Loucy (cell line): ENCODE measurements around the gene CBX8.

ENCODE experiments used
- H2AFZ ChIP-seq: fragments of 200-600 bp; sonication (generic); 2 replicates; pipeline ENCODE4 v1.6.0; 2016; ENCODE audit warnings: antibody characterized with exemption, mild to moderate bottlenecking, low read length, moderate library complexity
- H3F3A ChIP-seq: fragments of 200-600 bp; 2 replicates; pipeline ENCODE4 v1.6.0; 2016; ENCODE audit warnings: antibody characterized with exemption, low read depth, mild to moderate bottlenecking
- H3K27me3 ChIP-seq: fragments of 200-600 bp; sonication (generic); 2 replicates; pipeline ENCODE4 v1.6.1; 2014; ENCODE audit warnings: low read length, mild to moderate bottlenecking; ENCODE audit not compliant: insufficient read depth, poor library complexity, severe bottlenecking
- H3K36me3 ChIP-seq: fragments of 200-600 bp; sonication (generic); 2 replicates; pipeline ENCODE4 v1.6.1; 2016; ENCODE audit warnings: low read length; ENCODE audit not compliant: insufficient read depth
- H3K4me1 ChIP-seq: fragments of 200-600 bp; sonication (generic); 2 replicates; pipeline ENCODE4 v1.5.1; 2014; ENCODE audit warnings: low read length, mild to moderate bottlenecking; ENCODE audit not compliant: insufficient read depth, poor library complexity, severe bottlenecking
- H3K4me2 ChIP-seq: fragments of 200-600 bp; sonication (generic); 2 replicates; pipeline ENCODE4 v1.6.0; 2014; ENCODE audit warnings: antibody characterized with exemption, low read length, low read depth, mild to moderate bottlenecking; ENCODE audit not compliant: poor library complexity, severe bottlenecking
- H3K4me3 ChIP-seq: fragments of 200-600 bp; sonication (generic); 2 replicates; pipeline ENCODE4 v1.5.1; 2014; ENCODE audit warnings: low read length, mild to moderate bottlenecking, mixed read lengths; ENCODE audit not compliant: poor library complexity, severe bottlenecking
- H3K79me2 ChIP-seq: fragments of 200-600 bp; sonication (generic); 2 replicates; pipeline ENCODE4 v1.6.1; 2014; ENCODE audit warnings: low read length; ENCODE audit not compliant: insufficient read depth
- H3K9ac ChIP-seq: fragments of 200-600 bp; sonication (generic); 2 replicates; pipeline ENCODE4 v1.6.0; 2014; ENCODE audit warnings: mild to moderate bottlenecking, low read depth, low read length, moderate library complexity; ENCODE audit not compliant: poor library complexity, severe bottlenecking
- H3K9me2 ChIP-seq: fragments of 200-600 bp; sonication (generic); replicated peaks from 2 replicates; pipeline ENCODE4 v1.6.1; 2016; ENCODE audit warnings: low read depth, low read length, mixed read lengths
- H3K9me3 ChIP-seq: fragments of 200-600 bp; sonication (generic); 2 replicates; pipeline ENCODE4 v1.6.1; 2014; ENCODE audit warnings: mild to moderate bottlenecking, antibody characterized with exemption, low read length, low read depth; ENCODE audit not compliant: insufficient read depth
- H4K20me1 ChIP-seq: fragments of 200-600 bp; sonication (generic); 2 replicates; pipeline ENCODE4 v1.6.0; 2014; ENCODE audit warnings: antibody characterized with exemption, low read length, mild to moderate bottlenecking; ENCODE audit not compliant: insufficient read depth, poor library complexity, severe bottlenecking
- EZH2phosphoT487 ChIP-seq: fragments of 200-600 bp; IDR thresholded peaks from 2 replicates; pipeline ENCODE4 v1.6.1; 2018; ENCODE audit warnings: antibody characterized with exemption, mild to moderate bottlenecking, moderate library complexity, borderline replicate concordance
- TF ChIP-seq, protein P1 (sequence below): fragments of 200-600 bp; sonication (generic); conservative IDR thresholded peaks from 2 replicates; pipeline ENCODE4 v1.5.1; 2014; ENCODE audit warnings: mild to moderate bottlenecking, antibody characterized with exemption, low read length

CBX8 gene

DNA sequence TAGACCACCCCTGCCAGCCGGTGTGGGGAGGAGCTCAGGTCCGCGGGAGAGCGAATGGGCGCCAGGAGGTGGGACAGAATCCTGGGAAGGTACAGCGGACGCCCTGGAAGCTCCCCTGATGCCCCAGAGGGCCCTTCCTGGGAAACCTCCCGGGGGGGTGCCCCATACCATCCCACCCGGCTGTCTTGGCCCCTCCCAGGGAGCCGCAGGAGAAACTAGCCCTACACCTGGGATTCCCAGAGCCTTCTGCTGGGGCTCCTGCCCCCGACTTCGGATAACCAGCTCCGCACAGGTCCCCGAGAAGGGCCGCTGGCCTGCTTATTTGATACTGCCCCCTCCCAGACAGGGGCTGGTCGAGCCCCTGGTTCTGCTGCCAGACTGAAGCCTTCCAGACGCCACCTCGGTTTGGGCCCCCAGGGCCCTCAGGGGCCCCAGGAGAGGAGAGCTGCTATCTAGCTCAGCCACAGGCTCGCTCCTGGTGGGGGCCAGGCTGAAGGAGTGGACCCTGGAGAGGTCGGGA lies 45.3 kb upstream of the CBX8 start:
- Histone ChIP-seq H3K4me2 (peak overlapping the region; percentile 99), H3F3A (peaks cover 1% of the 10 kb centered on the region; the same call in 1 of the 2 replicates), H4K20me1 (peaks cover 14% of the 10 kb centered on the region), H3K4me3 (peak overlapping the region; percentile 74), H2AFZ (no peak overlapping the region), H3K4me1 (peaks cover 39% of the 10 kb centered on the region), H3K36me3 (no peaks in the 10 kb centered on the region), H3K9me2 (no peaks in the 10 kb centered on the region), H3K9me3 (no peaks in the 10 kb centered on the region), H3K79me2 (peaks cover 39% of the 10 kb centered on the region), H3K27me3 (no peaks in the 10 kb centered on the region), H3K9ac (peak overlapping the region; percentile 94)
- TF ChIP-seq, protein P1, sequence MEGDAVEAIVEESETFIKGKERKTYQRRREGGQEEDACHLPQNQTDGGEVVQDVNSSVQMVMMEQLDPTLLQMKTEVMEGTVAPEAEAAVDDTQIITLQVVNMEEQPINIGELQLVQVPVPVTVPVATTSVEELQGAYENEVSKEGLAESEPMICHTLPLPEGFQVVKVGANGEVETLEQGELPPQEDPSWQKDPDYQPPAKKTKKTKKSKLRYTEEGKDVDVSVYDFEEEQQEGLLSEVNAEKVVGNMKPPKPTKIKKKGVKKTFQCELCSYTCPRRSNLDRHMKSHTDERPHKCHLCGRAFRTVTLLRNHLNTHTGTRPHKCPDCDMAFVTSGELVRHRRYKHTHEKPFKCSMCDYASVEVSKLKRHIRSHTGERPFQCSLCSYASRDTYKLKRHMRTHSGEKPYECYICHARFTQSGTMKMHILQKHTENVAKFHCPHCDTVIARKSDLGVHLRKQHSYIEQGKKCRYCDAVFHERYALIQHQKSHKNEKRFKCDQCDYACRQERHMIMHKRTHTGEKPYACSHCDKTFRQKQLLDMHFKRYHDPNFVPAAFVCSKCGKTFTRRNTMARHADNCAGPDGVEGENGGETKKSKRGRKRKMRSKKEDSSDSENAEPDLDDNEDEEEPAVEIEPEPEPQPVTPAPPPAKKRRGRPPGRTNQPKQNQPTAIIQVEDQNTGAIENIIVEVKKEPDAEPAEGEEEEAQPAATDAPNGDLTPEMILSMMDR, result no peak
- no peak for TF ChIP-seq EZH2phosphoT487

DNA sequence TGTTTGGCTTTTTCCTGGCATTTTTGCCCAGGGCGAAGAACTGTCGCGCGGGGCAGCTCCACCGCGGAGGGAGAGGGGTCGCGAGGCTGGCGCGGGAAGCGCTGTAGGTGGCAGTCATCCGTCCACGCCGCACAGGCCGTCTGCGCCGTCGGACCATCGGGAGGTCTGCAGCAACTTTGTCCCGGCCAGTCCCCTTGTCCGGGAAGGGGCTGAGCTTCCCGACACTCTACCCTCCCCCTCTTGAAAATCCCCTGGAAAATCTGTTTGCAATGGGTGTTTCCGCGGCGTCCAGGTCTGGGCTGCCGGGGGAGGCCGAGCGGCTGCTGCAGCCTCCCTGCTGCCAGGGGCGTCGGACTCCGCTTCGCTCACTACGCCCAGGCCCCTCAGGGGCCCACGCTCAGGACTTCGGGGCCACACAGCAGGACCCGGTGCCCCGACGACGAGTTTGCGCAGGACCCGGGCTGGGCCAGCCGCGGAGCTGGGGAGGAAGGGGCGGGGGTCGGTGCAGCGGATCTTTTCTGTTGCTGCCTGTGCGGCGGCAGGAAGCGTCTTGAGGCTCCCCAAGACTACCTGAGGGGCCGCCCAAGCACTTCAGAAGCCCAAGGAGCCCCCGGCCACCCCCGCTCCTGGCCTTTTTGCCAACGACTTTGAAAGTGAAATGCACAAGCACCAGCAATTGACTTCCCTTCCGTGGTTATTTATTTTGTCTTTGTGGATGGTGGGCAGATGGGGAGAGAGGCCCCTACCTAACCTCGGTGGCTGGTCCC lies 44.7 kb upstream of the CBX8 start:
- Histone ChIP-seq H2AFZ (0 out of 2 replicates have a peak overlapping the region, but pooled peaks have one; percentile 22), H3K9me3 (no peaks in the 10 kb centered on the region), H3K4me2 (peak overlapping the region; percentile 99), H3K9ac (peak overlapping the region; percentile 94), H3K36me3 (no peaks in the 10 kb centered on the region), H3K9me2 (no peaks in the 10 kb centered on the region), H3K79me2 (peaks cover 45% of the 10 kb centered on the region), H4K20me1 (peaks cover 21% of the 10 kb centered on the region), H3F3A (peaks cover 4% of the 10 kb centered on the region; the same call in 1 of the 2 replicates), H3K4me1 (peaks cover 42% of the 10 kb centered on the region), H3K4me3 (peak overlapping the region; percentile 74), H3K27me3 (no peaks in the 10 kb centered on the region)
- TF ChIP-seq EZH2phosphoT487, result no peak
- TF ChIP-seq, protein P1, result no peak

DNA sequence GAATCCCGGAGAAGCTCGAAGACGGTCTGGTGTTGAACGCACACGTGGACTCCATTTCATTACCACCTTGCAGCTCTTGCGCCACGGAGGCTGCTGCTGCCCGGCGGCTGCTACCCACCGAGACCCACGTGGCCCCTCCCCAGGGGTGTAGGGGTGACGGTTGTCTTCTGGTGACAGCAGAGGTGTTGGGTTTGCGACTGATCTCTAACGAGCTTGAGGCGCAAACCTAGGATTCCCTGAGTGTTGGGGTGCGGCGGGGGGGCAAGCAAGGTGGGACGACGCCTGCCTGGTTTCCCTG lies 44.1 kb upstream of the CBX8 start:
- Histone ChIP-seq H3K9ac (peak overlapping the region; percentile 94), H3K4me1 (peaks cover 45% of the 10 kb centered on the region), H3F3A (peaks cover 4% of the 10 kb centered on the region; the same call in 1 of the 2 replicates), H2AFZ (no peak overlapping the region; the same call in 1 of the 2 replicates), H4K20me1 (peaks cover 27% of the 10 kb centered on the region), H3K9me3 (no peaks in the 10 kb centered on the region), H3K4me3 (peak overlapping the region; percentile 74), H3K4me2 (peak overlapping the region; percentile 99), H3K36me3 (no peaks in the 10 kb centered on the region), H3K79me2 (peaks cover 51% of the 10 kb centered on the region), H3K9me2 (no peaks in the 10 kb centered on the region), H3K27me3 (no peaks in the 10 kb centered on the region)
- no peak for TF ChIP-seq EZH2phosphoT487
- TF ChIP-seq, protein P1, result no peak
